ENCODE measurements around the gene ITIH5.

DNA sequence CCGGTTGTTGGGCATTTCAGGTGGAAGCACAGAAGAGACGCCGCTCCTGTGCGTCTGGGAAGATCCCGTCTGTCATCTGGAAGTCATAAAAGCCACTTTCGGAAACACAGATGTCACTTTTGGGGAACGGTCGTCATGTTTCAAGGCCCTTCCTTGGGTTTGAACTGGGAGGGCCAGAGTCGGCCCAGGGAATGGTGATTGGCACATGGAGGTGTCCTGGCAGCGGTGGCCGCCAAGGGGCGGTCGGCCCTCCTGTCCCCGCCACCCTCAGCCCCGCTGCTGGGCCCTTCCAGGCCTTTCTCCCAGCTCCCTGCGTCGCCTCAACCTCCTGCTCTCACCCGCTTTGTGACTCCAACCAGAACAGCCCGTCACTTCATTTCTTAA is 140.8 kb downstream of the ITIH5 start:
- TF ChIP-seq, protein P1, sequence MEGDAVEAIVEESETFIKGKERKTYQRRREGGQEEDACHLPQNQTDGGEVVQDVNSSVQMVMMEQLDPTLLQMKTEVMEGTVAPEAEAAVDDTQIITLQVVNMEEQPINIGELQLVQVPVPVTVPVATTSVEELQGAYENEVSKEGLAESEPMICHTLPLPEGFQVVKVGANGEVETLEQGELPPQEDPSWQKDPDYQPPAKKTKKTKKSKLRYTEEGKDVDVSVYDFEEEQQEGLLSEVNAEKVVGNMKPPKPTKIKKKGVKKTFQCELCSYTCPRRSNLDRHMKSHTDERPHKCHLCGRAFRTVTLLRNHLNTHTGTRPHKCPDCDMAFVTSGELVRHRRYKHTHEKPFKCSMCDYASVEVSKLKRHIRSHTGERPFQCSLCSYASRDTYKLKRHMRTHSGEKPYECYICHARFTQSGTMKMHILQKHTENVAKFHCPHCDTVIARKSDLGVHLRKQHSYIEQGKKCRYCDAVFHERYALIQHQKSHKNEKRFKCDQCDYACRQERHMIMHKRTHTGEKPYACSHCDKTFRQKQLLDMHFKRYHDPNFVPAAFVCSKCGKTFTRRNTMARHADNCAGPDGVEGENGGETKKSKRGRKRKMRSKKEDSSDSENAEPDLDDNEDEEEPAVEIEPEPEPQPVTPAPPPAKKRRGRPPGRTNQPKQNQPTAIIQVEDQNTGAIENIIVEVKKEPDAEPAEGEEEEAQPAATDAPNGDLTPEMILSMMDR (IDR thresholded peaks at IDR 0.05) = no peak
- TF ChIP-seq EP300 (IDR thresholded peaks at IDR 0.05) (no peak), POLR2AphosphoS5 (IDR thresholded peaks at IDR 0.05) (no peak), POLR2A (IDR thresholded peaks at IDR 0.05; ENCODE audit: low read depth) (no peak)
